ENCODE results near the gene TMCC3.
"Not testable (repeated sequence)": the region's sequence is repeated elsewhere in the genome, so short reads cannot be mapped to it uniquely, and the experiment has no call there.

Gene TMCC3

DNA sequence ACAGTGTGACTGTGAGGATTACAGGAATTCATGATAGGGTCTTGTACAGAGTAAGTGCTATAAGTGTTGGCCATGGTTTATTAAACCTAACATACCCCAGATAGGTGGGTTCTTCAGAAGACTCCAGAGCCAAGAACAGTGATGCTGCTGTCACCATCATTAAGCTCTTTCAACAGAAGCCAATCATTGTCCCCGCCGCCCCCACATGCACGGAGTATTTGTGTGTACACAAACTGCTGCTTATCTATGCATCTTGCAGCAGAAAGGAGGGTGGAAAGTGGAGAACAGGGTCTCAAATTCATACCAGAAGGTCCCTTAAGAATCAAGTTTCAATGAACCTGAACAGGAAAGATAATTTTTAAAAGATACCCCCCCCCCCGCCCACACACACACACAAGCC, 51.2 kb downstream of the TMCC3 start:
- DNase-seq: no peak

DNA sequence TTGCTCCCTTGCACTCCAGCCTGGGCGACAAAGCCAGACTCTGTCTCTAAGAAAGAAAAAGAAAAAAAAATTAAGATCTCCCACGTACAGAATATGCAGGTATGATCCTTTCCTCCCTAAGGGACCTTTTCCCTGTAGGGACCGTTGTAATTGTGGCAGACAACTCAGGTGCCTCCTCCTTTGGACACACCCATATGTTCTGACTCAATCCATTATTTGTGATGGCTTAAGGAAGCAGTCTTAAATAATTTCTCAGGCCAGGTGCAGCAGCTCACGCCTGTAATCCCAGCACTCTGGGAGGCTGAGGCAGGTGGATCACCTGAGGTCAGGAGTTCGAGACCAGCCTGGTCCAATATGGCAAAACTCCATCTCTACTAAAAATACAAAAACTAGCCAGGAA, 53.1 kb downstream of the TMCC3 start:
- DNase-seq: no peak

DNA sequence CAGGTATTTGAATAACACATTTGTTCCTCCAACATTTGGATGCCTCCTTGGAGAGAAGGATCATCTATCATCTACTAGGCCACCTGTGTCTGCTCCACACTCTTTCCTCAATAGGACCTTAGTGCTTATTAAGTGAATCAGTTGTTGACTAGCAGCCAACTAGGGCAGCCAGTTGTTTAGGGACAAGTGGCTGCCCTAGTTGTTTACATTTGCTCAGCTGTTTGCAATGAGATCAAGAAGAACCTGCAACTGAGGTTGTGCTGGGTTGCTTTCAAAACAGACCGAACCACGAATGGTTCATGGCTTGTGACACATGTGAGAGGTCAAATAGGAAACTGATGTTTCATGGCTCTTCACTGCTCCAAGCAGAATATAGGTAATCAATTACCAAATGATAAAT, 53.8 kb downstream of the TMCC3 start:
- DNase-seq: no peak

DNA sequence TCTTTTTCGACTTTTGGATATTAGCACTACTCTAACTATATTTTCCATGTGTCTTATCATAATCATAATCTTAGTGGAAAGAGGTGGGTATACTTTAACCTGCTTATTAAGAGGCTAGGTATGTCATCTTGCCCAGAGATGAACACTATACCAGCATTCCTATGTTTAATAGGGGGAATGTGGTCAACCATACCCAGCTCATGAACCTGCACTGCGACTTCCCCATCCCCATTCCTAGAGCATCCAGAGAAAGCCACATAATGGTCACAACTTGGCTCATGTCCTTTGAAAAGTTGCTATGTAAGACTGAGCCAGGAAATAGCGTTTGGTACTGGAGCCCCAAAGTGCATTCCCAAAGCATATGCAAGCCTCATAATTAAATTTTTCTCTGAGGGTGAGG, 55.2 kb downstream of the TMCC3 start:
- no peak for DNase-seq

DNA sequence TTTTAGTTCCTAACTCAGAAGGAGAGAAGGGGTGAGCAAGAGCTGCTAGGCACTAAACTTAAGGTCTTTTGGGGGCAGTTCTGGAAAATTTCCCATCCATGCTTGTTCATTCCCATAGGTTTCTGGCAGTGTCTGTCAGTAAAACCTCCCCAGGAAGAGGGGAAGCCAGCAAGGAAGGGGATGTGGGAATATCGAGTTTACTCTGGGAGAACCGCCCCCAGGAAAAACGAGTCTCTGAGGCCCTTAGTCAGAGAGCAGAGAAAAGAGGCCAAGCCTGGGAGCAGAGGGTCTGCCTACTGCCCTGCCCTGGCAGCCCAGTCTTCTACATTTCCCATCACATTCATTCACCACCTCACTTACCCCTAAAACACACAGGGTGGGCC, 55.9 kb downstream of the TMCC3 start:
- no peak for DNase-seq

DNA sequence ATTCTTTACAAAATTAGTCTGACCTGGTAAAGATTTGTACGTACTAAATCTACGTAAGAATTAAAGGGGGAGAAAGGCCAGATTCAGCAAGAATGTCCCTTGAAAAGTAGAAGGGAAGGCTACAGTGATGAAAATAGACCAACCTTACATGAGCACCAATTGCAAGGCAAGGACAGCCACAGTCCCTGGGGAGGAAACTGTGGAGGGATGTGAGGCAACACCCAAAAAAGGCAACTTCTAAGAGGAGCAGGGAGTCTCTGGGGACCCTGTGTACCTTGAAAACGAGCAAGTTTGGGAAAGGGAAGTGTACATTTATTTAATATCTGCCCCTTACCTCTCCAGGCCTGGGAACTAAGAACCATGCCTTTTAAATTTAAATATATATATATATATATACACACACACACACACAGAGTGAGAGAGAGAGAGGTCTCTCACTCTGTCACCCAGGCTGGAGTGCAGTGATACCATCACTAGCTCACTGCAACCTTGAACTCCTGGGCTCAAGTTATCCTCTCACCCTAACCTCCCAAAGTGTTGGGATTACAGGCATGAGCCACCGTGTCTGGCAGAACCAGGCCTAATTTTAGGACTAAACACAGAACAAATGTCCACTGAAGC, 56.4 kb downstream of the TMCC3 start:
- no peak for DNase-seq

DNA sequence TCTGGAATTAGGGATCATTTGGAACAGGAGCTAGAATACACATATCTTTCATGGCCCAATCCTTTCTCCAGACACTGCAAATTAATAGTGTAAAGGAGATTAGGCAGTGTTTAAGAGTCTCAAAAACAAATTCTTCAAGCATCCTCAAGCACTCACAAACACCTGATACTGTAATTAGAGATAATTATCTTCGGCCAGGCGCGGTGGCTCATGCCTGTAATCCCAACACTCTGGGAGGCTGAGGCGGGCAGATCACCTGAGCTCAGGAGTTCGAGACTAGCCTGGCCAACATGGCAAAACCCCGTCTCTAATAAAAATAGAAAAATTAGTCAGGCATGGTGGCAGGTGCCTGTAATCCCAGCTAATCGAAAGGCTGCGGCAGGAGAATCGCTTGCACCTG, 57.6 kb downstream of the TMCC3 start:
- not testable (repeated sequence) for DNase-seq

DNA sequence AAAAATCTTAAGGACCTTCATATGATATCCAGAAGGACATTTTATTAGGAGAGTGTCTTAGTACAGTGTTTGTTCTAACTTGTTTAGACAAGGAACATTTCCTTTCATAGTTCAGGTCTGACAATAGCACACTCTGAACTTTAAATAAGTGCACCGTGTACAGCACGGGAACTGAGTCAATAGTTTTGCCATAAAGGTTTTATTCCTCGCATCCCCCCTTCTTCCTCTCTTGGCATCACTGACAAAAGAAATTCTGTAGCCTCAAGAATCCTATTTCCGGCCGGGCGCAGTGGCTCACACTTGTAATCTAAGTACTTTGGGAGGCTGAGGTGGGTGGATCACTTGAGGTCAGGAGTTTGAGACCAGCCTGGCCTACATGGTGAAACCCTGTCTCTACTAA, 58.3 kb downstream of the TMCC3 start:
- DNase-seq: no peak

DNA sequence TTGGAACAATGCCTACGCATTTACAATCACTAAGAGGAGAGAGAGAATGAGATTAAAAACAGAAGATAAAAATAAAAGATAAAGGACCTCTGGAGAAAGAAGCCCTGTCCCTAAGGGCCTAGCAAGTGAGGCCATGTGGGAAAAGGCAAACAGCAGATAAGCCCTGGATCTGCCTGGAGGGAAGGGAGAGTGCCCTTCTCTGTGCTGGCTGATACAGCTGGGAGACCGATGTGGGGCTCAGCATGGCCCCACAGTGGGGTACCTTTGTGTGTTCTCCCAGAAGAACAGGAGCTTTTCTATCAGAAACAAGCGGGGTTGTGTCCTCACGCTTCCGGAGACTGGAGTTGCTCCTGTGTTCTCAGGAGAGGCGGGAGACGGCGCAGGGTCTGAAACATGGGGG, 59.9 kb downstream of the TMCC3 start:
- no peak for DNase-seq

DNA sequence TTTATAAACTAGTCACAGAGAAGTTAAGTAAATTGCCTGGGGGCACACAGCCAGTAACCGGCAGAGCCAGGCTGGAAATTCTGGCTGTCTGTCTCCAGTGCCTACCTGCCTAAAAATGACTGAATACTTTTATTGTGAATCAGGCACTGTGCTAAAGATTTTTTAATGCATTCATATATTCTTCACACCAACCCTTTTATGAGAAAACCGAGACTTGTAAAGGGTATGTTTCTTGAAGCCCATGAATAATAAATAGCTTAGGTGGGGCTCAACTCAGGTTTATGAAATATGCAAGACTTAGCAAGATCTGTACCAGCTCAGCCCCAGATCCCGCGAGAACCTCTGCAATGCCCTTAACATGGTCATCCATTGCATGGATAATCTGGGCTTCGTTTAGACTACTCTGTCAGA, 60.8 kb downstream of the TMCC3 start:
- no peak for DNase-seq

DNA sequence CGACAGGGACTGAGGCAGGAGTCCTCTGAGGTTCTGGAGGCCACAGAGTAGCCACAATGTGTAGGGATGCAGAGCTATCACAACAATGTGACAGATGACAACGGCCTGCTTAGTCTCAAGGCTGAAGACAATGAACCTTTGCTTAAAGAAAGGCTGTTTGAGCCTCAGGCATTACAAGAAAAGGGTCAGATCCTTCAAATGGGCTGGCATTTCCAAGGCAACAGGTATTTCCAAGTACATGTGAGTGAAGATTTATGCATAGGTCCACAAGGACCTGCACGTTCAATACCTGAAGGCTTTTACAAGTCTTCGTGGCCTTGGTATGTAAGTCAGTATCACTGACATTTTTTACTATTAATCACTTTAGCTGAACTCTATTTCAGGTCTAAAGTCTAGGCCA, 62.0 kb downstream of the TMCC3 start:
- no peak for DNase-seq

DNA sequence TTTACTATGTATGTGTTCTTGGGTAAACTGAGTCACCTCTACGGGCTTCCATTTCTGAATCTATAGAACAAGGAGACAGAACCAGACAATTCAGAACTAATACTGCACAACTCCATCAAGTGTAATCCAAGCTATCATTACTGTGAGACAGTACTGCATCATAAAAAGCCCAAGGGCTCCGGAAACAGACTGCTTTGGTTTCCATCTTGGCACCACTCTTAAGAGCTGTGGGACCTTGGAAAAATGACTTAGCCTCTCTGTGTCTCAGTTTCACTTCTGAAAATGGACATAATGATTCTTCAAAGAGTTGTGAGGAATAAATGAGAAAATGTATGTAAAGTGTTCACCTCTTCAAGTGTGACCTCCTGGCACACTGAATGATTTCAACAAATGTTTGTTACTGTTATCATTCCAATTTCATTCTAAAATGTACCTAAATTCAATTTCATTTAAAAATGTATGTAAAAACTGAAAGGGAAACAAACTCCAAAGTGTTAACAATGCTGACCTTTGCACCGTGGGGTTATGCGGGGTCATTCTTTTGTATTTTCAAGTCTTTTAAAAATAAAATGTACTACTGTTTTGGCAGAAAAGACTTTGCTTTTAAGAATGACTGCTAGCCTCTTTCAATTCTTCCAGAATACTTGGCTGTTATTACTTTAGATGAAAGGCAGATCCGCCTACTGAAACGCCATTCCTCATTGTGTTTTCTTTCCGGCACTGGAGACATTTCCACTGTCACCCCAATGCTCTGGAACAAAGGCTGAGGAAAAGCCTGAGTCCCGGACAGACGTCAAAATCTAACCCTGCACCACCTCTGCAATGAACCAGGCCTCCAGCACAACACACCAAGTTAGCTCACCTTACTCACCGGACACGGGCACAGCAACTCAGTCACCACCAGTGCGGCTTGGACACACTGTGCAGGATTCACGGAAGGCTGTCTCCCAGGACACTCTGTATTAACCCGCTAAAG, 62.8 kb downstream of the TMCC3 start:
- no peak for DNase-seq

DNA sequence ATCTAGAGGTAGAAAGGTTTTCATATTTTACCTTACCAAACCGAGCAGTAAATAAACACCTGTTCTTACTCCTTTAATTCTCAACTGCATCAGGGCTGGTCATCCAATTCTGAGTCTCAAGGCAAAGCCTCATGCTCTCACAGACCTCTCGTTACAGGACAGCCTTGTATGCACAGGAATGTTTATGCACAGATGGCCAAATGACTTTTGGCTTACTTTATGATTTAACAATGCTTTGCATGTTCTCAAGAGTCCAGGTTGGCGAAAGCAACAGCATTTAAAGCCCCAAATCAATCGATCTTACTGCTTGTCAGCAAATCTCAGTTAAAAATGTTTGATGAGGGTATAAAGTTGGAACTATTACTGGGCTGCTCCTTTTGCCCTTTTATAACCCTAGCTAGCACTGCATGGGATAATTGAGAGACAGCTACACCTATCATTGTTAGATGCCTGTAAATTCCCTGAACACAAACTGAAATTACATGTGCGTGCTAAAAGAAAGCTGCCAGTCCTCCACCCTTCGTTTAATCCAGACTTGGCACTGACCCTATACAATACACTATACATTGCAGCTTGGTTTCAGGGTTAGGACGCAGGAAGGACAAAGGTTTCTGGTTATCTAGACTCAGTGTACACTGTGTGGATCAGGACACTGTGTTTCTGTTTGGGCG, 63.6 kb downstream of the TMCC3 start:
- no peak for DNase-seq

DNA sequence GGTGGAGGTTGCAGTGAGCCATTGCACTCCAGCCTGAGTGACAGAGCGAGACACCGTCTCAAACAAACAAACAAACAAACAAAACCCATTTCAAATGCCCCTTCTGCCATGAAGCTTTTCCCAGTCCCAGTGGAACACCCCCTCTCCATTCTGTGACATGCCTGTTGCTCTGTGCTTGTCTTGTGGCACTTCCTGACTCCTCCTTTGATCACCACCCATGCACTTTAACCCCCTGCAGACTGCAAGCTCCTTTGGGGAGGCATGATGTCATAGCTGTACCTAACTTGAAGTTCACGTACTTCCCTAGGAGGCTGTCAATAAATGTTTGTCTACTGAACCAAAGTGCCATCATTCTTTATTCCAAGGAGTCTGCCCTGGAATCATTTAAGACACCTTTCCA, 64.7 kb downstream of the TMCC3 start:
- no peak for DNase-seq

DNA sequence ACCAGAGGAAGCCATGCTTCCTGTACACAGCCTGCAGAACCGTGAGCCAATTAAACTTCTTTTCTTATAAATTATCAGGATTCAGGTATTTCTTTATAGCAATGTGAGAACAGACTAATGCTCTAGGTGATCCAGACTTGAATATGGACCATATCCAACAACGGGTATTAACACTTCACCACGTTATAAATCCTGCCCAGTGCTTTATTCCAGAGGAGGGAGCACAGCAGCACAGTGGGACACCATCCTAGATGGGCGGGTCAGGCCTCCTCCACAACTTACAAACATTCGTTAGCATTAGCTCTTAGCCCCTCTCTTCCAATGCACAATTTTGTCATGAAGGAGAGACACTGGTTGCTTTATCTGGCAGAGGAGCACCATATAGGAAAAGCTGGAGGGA, 66.0 kb downstream of the TMCC3 start:
- no peak for DNase-seq

DNA sequence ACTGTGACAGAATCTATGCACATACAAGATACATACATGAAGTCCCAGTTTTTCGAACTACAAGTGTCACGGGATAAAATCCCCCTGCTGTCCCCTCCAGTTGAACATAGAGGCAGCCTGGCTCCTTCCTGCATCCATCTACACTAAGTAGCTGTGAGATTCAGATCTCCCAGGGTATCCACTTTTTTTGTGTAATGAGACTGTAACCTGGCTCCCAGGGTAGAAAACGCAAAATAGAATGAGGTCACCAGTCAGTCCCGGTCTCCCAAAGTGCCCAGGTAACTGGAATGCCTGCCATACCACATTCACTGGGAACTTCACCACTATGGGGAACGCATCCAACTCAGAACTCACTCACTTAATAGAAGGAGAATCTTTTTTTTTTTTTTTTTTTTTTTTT, 67.8 kb downstream of the TMCC3 start:
- DNase-seq: no peak

DNA sequence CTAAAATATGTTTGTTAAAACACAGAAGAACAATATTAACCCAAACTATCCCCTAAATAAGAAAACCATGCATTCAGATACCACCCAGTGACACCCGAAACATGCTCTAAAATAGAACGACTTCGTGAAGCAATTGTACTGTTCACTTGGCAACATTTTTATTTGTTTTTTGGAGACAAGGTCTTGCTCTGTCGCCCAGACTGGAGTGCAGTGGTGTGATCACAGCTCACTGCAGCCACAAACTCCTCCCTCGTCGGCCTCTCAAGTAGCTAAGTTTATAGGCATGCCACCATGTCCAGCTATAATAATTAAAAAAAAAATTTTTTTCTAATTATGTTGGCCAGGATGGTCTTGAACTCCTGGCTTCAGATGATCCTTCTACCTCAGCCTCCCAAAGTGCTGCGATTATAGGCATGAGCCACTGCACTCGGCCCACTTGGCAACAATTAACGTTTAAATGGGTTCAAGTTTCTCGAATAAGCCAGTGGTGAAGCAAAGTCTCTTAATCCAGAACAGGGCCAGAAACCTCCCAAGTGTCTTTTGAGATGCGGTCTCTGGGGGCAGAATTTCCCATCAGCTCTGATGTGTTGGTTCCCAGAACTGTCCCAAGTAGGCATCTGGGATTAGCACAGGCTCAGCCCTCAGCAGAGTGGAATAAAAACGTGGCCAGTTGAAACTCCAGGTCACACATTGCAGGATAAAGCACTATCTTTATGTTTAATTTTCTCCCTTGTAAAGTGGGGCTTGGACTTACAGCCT, 74.5 kb downstream of the TMCC3 start:
- DNase-seq: no peak

DNA sequence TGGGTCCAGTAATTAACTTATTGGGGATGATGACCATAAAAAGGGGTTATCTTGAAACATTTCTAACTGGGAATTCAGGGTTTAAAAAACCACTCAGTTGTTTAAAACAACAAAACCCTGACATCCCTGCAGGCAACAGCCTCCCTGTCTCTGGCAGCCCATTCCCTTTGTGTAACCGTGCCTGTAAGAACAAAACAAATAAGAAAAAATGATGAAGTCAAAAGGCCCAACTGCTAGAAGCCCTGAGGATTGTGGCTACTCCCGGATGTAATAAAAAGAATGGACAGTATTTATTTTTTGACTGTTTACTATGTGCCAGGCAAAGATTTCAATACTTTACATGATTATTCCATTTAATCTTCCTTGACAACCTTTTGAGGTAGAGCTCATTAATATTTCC, 75.3 kb downstream of the TMCC3 start:
- DNase-seq: no peak

DNA sequence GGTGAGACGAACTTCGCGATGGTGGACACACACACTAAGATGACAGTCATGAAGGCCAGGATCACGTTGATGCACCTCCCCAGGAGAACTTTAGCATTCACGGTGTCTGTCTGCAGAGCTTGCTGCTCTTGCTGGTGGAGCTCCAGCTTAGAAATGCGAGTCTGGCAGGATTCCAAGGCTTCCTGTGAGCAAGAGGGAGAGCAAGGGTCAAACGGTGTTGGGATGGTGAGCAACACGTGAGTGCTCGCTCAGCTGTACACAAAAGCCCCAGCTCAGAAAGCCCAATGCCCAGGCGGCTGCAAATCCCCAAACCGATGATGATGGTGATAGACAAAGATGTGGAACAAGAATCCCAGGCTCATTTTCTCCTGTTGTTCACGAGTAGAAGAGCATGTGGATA, 78.8 kb downstream of the TMCC3 start:
- no peak for DNase-seq

DNA sequence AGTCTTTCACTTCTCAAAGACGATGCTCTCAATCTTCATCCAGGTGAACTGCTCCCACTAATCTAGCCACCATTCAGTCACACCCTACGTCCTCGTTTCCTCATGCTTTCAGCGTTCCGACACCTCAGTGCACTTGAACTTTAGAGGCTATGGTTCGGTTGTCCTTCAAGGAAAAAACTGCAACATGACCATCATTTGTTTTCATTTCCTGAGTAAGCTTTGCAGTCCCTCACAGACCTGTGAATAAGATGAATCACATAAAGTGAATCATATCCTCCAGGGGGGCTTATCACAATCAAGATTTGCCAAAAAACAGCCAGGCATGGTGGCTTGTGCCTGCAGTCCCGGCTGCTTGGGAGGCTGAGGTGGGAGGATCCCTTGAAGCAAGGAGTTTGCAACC, 80.2 kb downstream of the TMCC3 start:
- no peak for DNase-seq

DNA sequence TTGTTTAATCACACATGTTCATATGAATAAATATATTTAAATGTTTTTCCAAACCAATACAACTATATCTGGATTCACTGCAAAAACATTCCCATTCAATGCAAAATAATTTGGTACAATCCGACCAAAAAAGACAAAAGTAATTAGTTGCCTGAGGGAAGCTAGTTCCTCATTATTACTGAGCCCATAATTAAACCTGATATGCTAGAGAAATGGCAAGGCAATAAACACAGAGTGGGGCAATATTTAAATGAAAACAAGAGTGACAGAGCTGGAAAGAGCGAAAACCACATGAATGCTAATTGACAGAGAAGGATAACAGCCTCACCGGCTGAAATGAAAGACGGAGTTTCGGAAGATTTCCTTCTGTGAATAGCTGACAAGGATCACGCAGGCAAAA, 82.6 kb downstream of the TMCC3 start:
- DNase-seq: no peak

DNA sequence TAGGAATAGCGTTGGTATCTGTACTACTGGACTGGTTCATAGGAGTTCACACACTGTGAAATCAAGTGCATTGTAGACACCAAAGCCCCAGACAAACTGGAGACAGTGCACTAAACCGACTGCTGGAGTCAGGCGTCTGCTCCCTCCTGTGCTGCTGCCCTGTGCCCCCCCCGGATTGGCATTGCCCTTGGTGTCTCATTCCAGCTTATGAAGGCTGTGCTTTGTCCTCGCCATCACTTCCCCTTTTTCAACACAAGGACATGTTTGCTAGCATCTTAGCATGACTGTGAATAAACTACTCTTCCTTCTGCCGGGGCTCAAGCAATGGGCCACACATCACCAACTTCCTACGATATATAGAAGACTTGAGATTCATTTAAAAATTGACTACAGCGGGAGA, 84.0 kb downstream of the TMCC3 start:
- DNase-seq: no peak

DNA sequence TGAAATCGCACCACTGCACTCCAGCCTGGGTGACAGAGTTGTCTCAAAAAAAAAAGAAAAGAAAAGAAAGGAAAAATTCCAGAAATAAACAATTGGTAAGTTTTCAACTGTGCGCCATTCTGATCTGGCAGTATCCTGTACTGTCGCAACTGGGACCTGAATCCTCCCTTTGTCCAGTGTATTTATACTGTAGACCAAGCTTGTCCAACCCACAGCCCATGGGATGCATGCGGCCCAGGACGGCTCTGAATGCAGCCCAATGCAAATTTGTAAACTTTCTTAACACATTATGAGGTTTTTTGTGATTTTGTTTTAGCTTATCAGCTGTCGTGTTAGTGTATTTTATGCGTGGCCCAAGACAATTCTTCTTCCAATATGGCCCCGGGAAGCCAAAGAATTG, 84.7 kb downstream of the TMCC3 start:
- DNase-seq: no peak
